ENCODE results near the gene SEMA3B. TPM values are rescaled to one million over a fixed set of nuclear protein-coding genes. Genes with fewer than 3 reads are reported as not detected.
A peak's percentile ranks its signal among the peaks of the same experiment; 100 is the strongest.

Gene SEMA3B
- polyA plus RNA-seq, 2 donors, result 5.2 to 7.8 TPM

DNA sequence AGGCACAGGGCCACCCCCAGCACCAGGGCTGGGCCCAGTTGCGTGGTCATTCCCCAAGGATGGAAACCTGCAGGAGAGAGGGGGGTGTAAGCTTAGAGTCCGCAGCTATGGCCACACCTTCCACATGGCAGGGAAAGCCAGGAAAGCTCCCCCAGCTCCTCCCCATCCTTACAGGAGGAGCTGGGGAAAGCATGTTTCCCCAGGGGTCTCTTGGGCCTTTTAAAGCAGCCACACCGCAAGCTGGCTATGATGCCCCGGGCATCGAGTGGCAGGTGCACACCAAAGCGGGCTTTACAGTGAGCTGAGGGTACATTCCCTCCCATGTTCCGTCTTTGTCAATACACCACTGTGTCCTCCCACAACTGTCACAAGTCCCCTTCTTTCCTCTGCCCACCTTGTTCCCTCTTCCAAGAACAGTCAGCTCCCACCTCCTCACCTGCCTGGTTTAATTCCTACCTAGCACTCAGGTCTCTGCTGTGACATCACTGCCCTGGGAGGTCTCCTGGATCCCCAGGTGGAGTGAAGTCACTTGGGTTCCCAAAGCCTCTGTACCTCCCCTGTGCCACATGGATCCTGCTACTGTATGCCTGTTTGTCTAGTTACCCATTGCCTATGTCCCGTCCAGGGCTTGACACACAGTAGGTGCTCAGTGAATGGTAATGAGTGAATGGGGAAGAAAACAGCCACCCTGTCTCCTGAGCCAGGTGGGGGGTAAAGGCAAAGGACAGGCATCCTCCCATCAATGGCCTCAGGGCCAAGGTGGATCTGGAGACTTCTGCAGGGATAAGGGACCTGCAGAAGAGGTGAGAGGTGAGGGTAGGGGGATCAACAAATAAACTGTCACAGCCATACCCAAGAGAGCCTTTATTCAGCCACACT, 26.8 kb downstream of the SEMA3B start:
- 86% methylated on average over 8 of the region's 8 CpGs for WGBS, 2 donors
- H3K27ac ChIP-seq (ENCODE audit: low read depth in 2 of 2, low read length in 1 of 2), result no peak overlapping the region
- no peak overlapping the region for H3K4me3 ChIP-seq (ENCODE audit: low read depth in 1 of 2, low read length in 2 of 2)
- no peaks in the 10 kb centered on the region for H3K27me3 ChIP-seq (ENCODE audit: control insufficient read depth in 1 of 2, insufficient read depth in 2 of 2, low read length in 2 of 2)
- H3K9me3 ChIP-seq (ENCODE audit: control insufficient read depth in 2 of 2, insufficient read depth in 1 of 2, low read depth in 1 of 2, low read length in 1 of 2), result no peaks in the 10 kb centered on the region
- H3K4me1 ChIP-seq (ENCODE audit: control insufficient read depth in 2 of 2, insufficient read depth in 2 of 2, low read length in 1 of 2), result peaks cover 2 to 31% of the 10 kb centered on the region in 2 donors
- H3K36me3 ChIP-seq (ENCODE audit: control insufficient read depth in 2 of 2, insufficient read depth in 2 of 2, low read length in 1 of 2), result peaks cover 0 to 4% of the 10 kb centered on the region in 2 donors

DNA sequence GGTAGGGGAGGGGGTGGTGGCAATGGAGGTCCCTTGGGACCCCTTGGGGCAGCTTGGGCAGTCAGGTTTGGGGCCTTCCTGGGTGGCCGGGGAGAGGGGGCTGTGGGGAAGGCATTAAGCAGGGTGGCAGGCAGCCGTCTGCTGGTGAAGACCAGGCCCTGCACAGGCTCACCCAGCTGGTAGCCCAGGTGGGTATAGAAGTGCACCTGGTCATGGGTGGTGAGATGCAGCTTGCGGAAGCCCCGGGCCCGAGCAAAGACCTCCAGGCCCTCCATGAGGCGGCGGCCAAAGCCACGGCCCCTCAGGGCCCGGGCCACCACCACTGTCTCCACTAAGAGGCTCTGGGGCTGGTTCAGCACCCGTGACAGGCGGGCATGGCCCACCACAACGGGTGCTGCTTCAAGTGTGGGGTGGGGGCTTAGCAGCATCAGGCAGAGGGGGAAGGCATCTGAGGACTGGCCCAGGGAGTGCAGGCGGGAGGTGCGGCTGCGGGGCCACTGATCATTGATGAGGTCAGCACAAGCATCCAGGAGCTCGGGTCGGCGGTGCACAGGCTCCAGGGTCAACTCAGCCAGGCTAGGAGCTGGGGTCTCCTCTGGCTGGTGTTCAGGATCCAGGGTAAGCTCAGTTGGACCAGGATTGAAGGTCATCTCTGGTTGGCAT, 27.9 kb downstream of the SEMA3B start:
- peaks cover 0 to 4% of the 10 kb centered on the region in 2 donors for H3K36me3 ChIP-seq (ENCODE audit: control insufficient read depth in 2 of 2, insufficient read depth in 2 of 2, low read length in 1 of 2)
- WGBS, 2 donors, result 93 to 94% methylated on average over 17 to 18 of the region's 18 CpGs
- no peak overlapping the region for H3K27ac ChIP-seq (ENCODE audit: low read depth in 2 of 2, low read length in 1 of 2)
- no peaks in the 10 kb centered on the region for H3K27me3 ChIP-seq (ENCODE audit: control insufficient read depth in 1 of 2, insufficient read depth in 2 of 2, low read length in 2 of 2)
- no peak overlapping the region for H3K4me3 ChIP-seq (ENCODE audit: low read depth in 1 of 2, low read length in 2 of 2)
- no peaks in the 10 kb centered on the region for H3K9me3 ChIP-seq (ENCODE audit: control insufficient read depth in 2 of 2, insufficient read depth in 1 of 2, low read depth in 1 of 2, low read length in 1 of 2)
- H3K4me1 ChIP-seq (ENCODE audit: control insufficient read depth in 2 of 2, insufficient read depth in 2 of 2, low read length in 1 of 2), result peaks cover 2 to 26% of the 10 kb centered on the region in 2 donors

DNA sequence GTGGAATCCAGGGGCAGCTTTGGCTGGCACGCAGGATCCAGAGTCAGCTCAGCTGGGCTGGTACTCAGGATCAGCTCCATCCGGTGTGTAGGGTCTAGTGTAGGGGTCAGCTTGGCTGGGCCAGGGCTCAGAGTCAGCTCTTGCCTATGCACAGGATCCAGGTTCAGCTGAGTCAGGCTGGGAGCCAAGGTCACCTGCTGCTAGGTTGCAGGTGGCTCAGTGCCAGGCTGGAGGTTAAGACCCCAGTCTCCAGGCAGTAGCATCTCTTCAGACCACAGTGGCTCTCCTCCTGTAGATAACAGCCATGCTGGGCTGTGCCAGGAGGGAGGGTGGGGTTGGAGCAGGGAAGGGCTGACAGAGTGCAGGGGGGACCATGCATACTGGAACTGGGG, 28.4 kb downstream of the SEMA3B start:
- no peaks in the 10 kb centered on the region for H3K9me3 ChIP-seq (ENCODE audit: control insufficient read depth in 2 of 2, insufficient read depth in 1 of 2, low read depth in 1 of 2, low read length in 1 of 2)
- H3K27ac ChIP-seq (ENCODE audit: low read depth in 2 of 2, low read length in 1 of 2), result no peak overlapping the region
- peaks cover 5 to 28% of the 10 kb centered on the region in 2 donors for H3K4me1 ChIP-seq (ENCODE audit: control insufficient read depth in 2 of 2, insufficient read depth in 2 of 2, low read length in 1 of 2)
- H3K4me3 ChIP-seq (ENCODE audit: low read depth in 1 of 2, low read length in 2 of 2), result no peak overlapping the region
- peaks cover 0 to 4% of the 10 kb centered on the region in 2 donors for H3K36me3 ChIP-seq (ENCODE audit: control insufficient read depth in 2 of 2, insufficient read depth in 2 of 2, low read length in 1 of 2)
- no peaks in the 10 kb centered on the region for H3K27me3 ChIP-seq (ENCODE audit: control insufficient read depth in 1 of 2, insufficient read depth in 2 of 2, low read length in 2 of 2)
- 80 to 88% methylated on average over 2 of the region's 2 CpGs for WGBS, 2 donors

- Histone ChIP-seq H3K27ac (ENCODE audit: low read depth in 2 of 2, low read length in 1 of 2) (peak overlapping the region; percentile 81 to 98), H3K4me1 (ENCODE audit: control insufficient read depth in 2 of 2, insufficient read depth in 2 of 2, low read length in 1 of 2) (peaks cover 5 to 27% of the 10 kb centered on the region in 2 donors)
- WGBS, 2 donors, result 47% methylated on average over 9 of the region's 9 CpGs
These were observed 29.2 kb downstream of the SEMA3B start for GRCh38 chr3:50297896-50298725.

DNA sequence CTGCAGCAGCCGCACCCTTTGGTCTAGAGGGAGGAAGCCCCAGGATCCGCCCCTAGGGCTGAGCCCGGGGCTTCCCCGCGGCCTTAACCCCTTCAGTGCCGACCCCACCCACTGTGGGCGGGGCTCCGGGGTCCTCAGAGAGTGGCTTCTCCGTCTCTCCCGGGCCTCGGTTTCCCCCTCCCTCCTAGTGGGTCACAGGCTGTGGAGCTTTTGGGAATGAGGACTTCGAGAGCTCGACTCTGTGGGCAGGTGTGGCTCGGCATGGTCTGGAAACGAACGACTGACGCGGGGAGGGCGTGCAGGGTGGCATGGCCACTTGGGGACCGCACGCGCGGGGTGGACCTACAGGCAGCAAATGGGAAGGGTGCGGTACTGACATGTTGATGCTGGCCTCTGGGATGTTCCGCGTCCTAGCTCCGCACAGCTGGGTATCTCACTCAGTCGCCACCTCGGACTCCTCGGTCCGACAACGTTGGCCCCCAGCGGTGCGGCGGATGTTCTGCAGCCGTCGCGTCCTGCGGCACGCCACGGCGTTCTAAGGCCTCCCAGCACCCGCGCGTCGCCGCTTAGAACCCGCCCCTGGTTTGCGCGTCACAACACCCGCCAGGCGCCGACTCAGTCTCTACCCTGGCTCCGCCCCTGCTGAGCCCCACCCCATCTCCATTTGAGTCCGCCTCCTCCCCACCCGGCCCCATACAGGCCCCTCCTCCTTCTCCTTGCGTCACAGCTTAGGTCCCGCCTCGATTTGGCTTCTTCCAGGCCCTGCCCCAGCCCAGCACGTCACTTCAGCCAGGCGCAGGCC, 30.1 kb downstream of the SEMA3B start, which contains the start of the genes HYAL3 and NAA80:
Gene HYAL3, minus strand, starts transcription at position 570 of the 802 bp plus-strand sequence. CDS start 3,803 bp downstream, outside the sequence.
Gene NAA80, minus strand, starts transcription at position 570 of the 802 bp plus-strand sequence. CDS start 1,942 bp downstream, outside the sequence.
- Histone ChIP-seq H3K9me3 (ENCODE audit: control insufficient read depth in 2 of 2, insufficient read depth in 1 of 2, low read depth in 1 of 2, low read length in 1 of 2) (no peaks in the 10 kb centered on the region), H3K27me3 (ENCODE audit: control insufficient read depth in 1 of 2, insufficient read depth in 2 of 2, low read length in 2 of 2) (no peaks in the 10 kb centered on the region), H3K4me3 (ENCODE audit: low read depth in 1 of 2, low read length in 2 of 2) (peak within 1 kb of the TSS; percentile 59 to 62), H3K36me3 (ENCODE audit: control insufficient read depth in 2 of 2, insufficient read depth in 2 of 2, low read length in 1 of 2) (peaks cover 0 to 4% of the 10 kb centered on the region in 2 donors), H3K27ac (ENCODE audit: low read depth in 2 of 2, low read length in 1 of 2) (peak within 1 kb of the TSS; percentile 88 to 98), H3K4me1 (ENCODE audit: control insufficient read depth in 2 of 2, insufficient read depth in 2 of 2, low read length in 1 of 2) (peaks cover 9 to 29% of the 10 kb centered on the region in 2 donors)
- 0% methylated on average over 61 of the region's 61 CpGs for WGBS, 2 donors

More at GRCh38 chr3:50297896-50298725, 29.2 kb downstream of the SEMA3B start:
- H3K4me3 ChIP-seq (ENCODE audit: low read depth in 1 of 2, low read length in 2 of 2), result peak overlapping the region; percentile 59 to 62
- peaks cover 0 to 4% of the 10 kb centered on the region in 2 donors for H3K36me3 ChIP-seq (ENCODE audit: control insufficient read depth in 2 of 2, insufficient read depth in 2 of 2, low read length in 1 of 2)
- no peaks in the 10 kb centered on the region for H3K9me3 ChIP-seq (ENCODE audit: control insufficient read depth in 2 of 2, insufficient read depth in 1 of 2, low read depth in 1 of 2, low read length in 1 of 2)
- no peaks in the 10 kb centered on the region for H3K27me3 ChIP-seq (ENCODE audit: control insufficient read depth in 1 of 2, insufficient read depth in 2 of 2, low read length in 2 of 2)

GRCh38 chr3:50299638-50299928, 30.6 kb downstream of the SEMA3B start:
- H3K4me1 ChIP-seq (ENCODE audit: control insufficient read depth in 2 of 2, insufficient read depth in 2 of 2, low read length in 1 of 2), result peaks cover 9 to 29% of the 10 kb centered on the region in 2 donors
- 0 to 1% methylated on average over 12 of the region's 12 CpGs for WGBS, 2 donors
- no peaks in the 10 kb centered on the region for H3K9me3 ChIP-seq (ENCODE audit: control insufficient read depth in 2 of 2, insufficient read depth in 1 of 2, low read depth in 1 of 2, low read length in 1 of 2)
- peak overlapping the region; percentile 88 to 98 for H3K27ac ChIP-seq (ENCODE audit: low read depth in 2 of 2, low read length in 1 of 2)
- H3K27me3 ChIP-seq (ENCODE audit: control insufficient read depth in 1 of 2, insufficient read depth in 2 of 2, low read length in 2 of 2), result no peaks in the 10 kb centered on the region
- peak overlapping the region; percentile 2 to 38 for H3K4me3 ChIP-seq (ENCODE audit: low read depth in 1 of 2, low read length in 2 of 2)
- H3K36me3 ChIP-seq (ENCODE audit: control insufficient read depth in 2 of 2, insufficient read depth in 2 of 2, low read length in 1 of 2), result peaks cover 0 to 4% of the 10 kb centered on the region in 2 donors

DNA sequence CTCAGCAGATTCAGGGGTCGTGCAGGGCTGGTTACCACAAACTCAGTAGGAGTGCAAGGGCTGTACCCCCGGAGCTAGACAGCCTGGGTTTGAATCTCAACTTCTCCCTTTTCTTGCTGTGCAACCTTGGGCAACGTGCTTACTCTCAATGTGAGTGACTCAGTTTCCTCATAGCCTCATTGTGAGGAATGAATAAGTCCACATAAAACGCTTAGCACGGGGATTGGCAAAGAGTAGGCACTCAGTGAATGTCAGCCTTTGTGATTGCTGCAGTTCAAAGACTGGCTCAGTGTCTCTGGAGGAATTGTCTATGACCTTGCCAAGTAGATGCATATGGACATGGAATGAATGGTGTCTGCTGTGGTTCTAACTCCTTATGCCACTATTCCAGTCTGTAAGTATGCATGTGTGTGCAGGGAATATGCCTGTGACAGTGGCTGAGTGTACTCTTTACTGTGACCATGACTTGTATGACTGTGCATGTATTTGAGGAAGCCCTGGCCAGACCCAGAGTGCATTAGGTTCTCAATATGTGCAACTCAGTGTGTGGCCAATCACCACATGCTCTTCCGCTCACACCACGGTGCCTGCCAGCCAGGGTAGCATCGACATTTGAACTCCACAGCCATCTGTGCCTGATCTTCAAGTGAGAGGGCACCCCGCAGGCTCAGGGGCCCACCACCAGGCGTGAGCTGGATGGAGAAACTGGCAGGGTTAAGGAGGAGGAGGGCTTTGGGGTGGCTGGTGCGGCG, 31.2 kb downstream of the SEMA3B start:
- Histone ChIP-seq H3K27ac (ENCODE audit: low read depth in 2 of 2, low read length in 1 of 2) (peak overlapping the region; percentile 88 to 98), H3K27me3 (ENCODE audit: control insufficient read depth in 1 of 2, insufficient read depth in 2 of 2, low read length in 2 of 2) (no peaks in the 10 kb centered on the region), H3K4me3 (ENCODE audit: low read depth in 1 of 2, low read length in 2 of 2) (peak overlapping the region; percentile 2 to 38), H3K4me1 (ENCODE audit: control insufficient read depth in 2 of 2, insufficient read depth in 2 of 2, low read length in 1 of 2) (peaks cover 9 to 29% of the 10 kb centered on the region in 2 donors), H3K36me3 (ENCODE audit: control insufficient read depth in 2 of 2, insufficient read depth in 2 of 2, low read length in 1 of 2) (peaks cover 0 to 4% of the 10 kb centered on the region in 2 donors), H3K9me3 (ENCODE audit: control insufficient read depth in 2 of 2, insufficient read depth in 1 of 2, low read depth in 1 of 2, low read length in 1 of 2) (no peaks in the 10 kb centered on the region)
- WGBS, 2 donors, result 47 to 51% methylated on average over 12 of the region's 12 CpGs

- H3K27me3 ChIP-seq (ENCODE audit: control insufficient read depth in 1 of 2, insufficient read depth in 2 of 2, low read length in 2 of 2), result no peaks in the 10 kb centered on the region
- no peaks in the 10 kb centered on the region for H3K9me3 ChIP-seq (ENCODE audit: control insufficient read depth in 2 of 2, insufficient read depth in 1 of 2, low read depth in 1 of 2, low read length in 1 of 2)
- H3K36me3 ChIP-seq (ENCODE audit: control insufficient read depth in 2 of 2, insufficient read depth in 2 of 2, low read length in 1 of 2), result peaks cover 0 to 4% of the 10 kb centered on the region in 2 donors
- 86 to 93% methylated on average over 6 of the region's 6 CpGs for WGBS, 2 donors
- no peak overlapping the region for H3K4me3 ChIP-seq (ENCODE audit: low read depth in 1 of 2, low read length in 2 of 2)
- peak overlapping the region; percentile 88 to 98 for H3K27ac ChIP-seq (ENCODE audit: low read depth in 2 of 2, low read length in 1 of 2)
- H3K4me1 ChIP-seq (ENCODE audit: control insufficient read depth in 2 of 2, insufficient read depth in 2 of 2, low read length in 1 of 2), result peaks cover 9 to 29% of the 10 kb centered on the region in 2 donors
These were observed 31.8 kb downstream of the SEMA3B start for GRCh38 chr3:50300681-50301254.
